Upper lobe of left lung (tissue), 4 donors: Measurements from ENCODE around the gene DUSP6.

Experiments
- CTCF ChIP-seq, 6 experiments: fragments of 450-650 bp in 4 of 6; fragments of 200-600 bp in 2 of 6; sonication (generic) in 2 of 6; IDR thresholded peaks; one replicate each; pipeline ENCODE4 v1.5.1; 2016 to 2019; ENCODE audit warnings: antibody characterized with exemption in 6 of 6
- EP300 ChIP-seq, 4 donors: sonication (generic); formaldehyde crosslinking; IDR thresholded peaks; one replicate each; pipeline ENCODE4 v1.5.1; 2017; ENCODE audit warnings: antibody characterized with exemption in 4 of 4, control low read depth in 2 of 4
- POLR2A ChIP-seq, 4 donors: fragments of 450-650 bp; IDR thresholded peaks; one replicate each; pipeline ENCODE4 v1.5.1; 2016 to 2017; ENCODE audit warnings: antibody characterized with exemption in 4 of 4, mild to moderate bottlenecking in 2 of 4

DNA sequence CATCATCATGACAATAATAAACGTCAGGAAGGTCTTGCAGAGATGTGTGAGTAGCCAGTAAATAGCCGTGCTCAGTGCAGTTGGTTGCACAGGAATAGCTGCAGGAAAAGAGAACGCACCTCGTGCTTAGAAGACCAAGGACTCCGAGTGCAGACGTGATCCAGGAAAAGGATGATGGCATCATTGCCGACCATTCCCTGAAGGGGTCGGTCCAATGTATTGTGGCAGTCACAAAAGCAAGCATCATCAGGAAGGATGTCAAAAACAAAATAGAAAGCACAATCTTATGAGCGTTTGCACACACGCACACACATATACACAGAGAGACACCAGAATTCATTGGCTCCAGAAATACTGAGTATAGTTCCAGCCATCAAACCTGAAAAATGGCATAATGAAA is 12.8 kb downstream of the DUSP6 start:
- TF ChIP-seq EP300 (IDR thresholded peaks at IDR 0.05) (peak; percentile 31 to 86 (median 71)), CTCF (IDR thresholded peaks at IDR 0.05) (no peak), POLR2A (IDR thresholded peaks at IDR 0.05) (no peak)
